A204.1 (cell line): ENCODE measurements around the gene PREX1.

Experiments
- FAIRE-seq: peaks from 2 replicates; lab custom pipeline; 2012; peaks lifted over from hg19 to GRCh38; lab: Jason Lieb, UNC

The PREX1 gene

DNA sequence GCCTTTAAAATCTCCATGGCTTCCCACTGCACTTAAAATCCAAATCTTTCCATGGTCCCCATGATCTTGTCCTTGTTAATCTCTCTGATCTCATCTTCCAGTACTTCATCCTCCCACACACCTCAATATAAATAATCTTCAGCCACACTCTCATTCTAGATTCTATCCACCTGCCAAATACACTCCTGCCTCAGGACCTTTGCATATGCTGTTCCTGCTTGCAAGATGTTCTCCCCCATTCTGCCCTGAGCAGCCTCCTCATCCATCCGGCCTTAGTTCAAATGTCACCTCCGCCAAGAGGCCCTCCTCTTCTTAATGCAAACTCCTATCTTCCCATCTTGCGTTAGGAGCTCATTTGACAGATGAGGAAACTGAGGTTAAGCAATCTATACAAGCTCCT, 77.4 kb downstream of the PREX1 start:
- no peak for FAIRE-seq

GRCh38 chr20:48749437-48749836, 78.4 kb downstream of the PREX1 start:
- no peak for FAIRE-seq

DNA sequence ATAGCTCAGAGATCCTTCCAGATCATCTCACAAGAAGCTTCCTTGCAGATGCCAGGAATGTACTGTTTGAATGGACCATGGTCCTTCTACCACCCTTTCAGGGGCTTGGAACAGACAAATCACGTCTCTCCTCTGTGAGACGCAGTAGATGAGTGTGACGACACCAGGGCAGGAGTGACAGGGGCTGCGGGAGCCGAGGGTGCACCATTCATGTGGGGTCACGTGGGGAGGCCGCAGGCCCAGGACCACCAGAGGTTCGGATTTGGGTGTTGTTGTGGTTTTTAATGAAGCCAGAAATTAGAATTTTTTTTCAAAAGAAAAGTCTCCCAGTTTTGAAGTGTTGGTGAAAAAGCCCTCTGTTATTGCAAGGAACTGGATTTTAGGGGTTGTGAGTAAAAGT, 79.2 kb downstream of the PREX1 start:
- FAIRE-seq: no peak

DNA sequence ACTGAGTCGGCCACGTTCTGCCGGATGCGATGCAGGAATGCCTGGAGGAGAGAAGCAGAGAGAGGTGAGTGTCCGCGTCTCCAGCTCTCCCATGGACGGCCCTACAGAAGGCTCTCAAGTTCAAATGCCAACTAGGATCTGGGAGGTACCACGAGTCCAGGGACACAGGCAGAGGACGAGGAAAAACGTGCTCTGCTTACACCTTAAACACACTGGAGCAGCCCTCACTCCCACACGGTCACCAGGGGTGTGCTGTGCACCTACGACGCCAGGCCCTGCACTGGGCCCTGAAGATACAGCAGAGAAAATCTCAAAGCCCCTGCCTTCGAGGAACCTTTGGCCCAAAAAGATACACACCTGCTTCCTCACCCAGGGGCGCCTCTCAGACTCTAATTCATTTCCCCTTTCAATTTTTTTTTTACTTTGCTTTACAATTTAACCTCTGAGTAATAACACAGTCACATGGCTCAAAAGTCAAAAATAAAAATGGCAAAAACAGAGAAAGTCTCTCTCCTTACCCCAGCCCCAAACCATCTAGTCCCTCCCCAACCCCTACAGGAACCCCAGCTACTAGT, 79.9 kb downstream of the PREX1 start:
- no peak for FAIRE-seq

DNA sequence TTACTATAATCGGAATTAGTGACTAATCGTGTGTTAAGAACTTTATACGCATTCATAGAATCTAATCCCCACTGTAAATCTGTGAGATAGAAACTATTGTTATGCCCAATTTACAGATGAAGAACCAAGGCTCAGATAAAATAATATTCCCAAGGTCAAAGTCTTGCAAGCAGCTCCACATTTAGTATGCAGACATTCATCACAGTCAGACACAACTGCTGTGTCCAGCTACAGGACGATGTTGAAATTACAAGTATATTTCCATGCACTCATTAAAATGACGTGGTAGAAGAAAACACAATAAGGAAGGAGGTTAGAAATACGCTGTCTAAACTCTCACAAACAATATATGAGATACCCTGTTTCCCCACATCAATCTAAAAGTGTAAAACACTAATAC, 82.5 kb downstream of the PREX1 start:
- no peak for FAIRE-seq

GRCh38 chr20:48744515-48744914, 83.3 kb downstream of the PREX1 start:
- FAIRE-seq: no peak

DNA sequence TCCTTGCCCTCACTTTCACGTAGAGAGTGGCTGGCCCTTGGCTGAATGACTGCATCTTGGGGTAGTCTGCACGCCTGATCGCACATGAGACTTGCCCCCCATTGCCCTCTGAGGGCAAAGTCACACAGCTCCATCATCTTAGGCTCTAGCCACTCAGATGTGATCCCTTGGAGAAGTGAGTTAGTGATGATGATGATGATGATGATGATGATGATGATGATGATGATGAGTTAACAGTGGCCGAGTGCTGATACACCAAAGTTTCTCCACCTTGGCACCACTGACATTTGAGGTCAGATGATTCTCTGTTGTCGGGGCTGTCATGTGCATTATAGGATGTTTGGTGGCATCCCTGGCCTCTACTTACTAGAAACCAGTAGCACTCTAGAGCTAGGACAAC, 84.0 kb downstream of the PREX1 start:
- no peak for FAIRE-seq

GRCh38 chr20:48742912-48743680, 84.7 kb downstream of the PREX1 start:
- FAIRE-seq: no peak

DNA sequence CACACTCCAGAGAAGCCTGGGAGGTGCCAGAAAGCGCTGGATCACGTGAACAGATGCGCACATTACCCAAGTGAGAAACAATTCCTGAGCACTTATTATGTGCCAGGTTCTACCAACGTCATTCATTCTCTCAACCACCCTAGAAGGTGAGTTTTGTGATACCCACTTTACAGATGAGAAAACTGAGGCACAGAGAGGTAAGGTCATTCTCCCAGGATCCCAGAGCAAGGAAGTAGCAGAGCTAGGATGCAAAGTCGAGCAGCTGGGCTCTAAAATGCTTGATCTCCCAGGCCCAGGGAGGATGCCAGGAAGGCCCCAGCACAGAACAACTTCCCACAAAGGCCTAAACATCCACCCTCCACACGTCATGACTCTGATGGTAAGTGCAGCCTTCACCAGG, 85.6 kb downstream of the PREX1 start:
- FAIRE-seq: no peak

GRCh38 chr20:48741669-48742068, 86.1 kb downstream of the PREX1 start:
- no peak for FAIRE-seq

DNA sequence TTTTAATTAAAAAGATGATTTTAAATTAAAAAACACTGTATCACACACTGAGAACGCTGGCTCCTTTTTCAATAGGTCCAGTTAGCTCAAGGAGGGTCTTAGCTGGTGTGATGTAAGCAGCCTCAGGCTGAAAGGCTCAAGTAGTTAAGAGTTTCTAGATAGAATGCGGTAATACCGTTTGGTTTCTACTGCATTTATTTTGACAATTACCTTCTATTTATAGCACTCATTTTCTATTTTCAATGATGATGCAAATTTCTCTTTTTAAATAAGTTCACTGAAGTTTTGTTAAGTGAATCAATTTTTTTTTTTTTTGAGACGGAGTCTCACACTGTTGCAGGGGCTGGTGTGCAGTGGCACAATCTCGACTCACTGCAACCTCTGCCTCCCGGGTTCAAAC, 87.1 kb downstream of the PREX1 start:
- FAIRE-seq: no peak

DNA sequence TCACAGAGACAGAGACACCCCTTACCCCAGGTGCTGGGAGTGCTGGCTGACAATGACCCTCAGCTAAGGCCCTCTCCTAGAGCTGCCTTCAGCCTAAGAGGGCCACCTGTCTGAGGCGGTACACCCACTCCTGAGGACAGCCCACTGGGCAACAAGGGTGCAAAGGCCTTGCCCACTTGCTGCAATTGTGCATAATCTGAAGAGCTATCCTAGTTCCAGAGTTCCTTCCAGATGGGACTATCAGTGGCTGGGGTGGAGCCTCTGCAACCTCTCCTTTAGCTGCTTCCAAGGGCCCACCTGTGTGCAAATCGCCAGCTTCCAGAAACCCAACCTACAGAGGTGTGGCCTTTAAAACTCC, 87.5 kb downstream of the PREX1 start:
- no peak for FAIRE-seq

DNA sequence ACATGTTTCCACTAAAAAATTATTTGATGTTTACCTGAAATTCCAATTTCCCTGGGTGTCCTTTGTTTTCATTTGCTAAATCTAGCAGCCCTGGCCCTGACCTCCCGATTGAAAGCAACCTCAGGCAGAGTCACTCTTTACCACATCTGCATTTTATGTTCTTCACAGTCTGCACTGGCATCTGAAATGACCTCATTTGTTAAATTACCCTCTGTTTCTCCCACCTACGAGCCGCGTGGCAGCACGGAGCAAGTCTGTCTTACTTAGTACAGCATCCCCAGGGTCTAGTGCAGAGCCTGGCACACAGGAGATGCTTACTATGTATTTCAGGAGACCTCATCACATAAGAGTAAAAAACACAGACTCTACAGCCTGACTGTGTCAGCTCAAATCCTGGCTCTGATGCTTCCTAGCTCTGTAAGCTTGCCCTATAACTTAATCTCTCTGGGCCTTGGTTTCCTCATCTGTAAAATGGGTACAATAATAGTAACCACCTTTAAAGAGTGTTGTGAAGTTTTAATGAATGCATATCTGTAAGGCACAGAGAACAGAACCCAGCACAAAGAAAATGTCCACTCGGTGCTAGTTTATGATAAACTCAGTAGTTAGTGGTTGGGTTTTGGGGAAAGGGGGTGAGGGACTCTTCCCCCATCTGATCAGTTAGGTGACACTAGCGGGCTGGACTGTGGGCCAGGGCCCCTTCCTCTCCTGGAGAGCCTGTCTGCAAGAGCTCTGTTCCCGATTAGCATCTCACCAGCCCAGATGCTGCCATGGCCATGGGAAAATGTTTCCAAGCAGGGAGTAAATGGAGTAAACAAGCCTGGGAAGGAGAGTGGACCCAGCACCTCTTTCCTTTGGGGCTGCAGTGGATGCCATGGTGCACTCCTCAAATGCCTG, 88.2 kb downstream of the PREX1 start:
- FAIRE-seq: no peak

DNA sequence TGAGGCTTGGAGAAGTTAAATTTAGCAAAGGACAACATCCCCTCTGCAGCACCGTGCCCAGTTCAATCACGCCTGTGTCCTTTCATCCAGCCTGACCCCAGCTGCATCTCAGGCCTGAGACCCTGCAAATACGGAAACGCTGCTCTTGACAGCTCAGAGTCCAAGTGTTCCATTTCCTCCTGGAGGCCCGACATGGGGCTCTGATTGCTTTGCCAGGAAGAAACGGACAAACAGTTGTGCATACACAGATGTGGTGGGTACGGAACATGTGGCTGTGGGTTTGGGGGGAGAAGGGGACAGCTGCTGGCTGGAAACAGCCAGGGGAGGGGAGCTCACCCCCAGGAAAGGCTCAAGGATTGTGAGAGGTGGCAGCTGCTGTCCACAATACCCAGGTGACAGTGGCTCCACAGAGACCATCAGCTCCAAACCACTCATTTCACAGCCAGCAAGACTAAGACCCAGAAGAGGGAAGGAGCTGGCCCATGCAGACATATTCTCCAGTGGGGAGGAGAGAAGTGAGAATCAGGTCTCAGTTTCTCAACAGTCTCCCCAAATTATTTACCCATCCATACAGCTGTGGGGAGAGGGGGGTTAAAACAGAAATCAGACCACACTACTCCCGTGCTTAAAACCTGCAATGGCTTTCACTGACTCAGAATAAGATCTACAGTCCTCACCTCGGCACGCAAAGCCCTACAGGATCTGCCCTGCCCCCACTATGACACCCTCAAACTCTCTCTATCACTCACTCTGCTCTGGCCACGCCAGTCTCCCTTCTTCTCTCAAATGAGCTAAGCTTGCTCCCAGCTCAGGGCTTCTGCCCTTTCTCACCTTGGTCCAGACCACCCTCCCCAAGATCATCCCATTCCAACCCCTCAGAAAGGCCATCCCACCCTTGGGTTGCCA, 89.1 kb downstream of the PREX1 start:
- FAIRE-seq: no peak

- FAIRE-seq: no peak
Observed at GRCh38 chr20:48738094-48738398, 89.8 kb downstream of the PREX1 start.

DNA sequence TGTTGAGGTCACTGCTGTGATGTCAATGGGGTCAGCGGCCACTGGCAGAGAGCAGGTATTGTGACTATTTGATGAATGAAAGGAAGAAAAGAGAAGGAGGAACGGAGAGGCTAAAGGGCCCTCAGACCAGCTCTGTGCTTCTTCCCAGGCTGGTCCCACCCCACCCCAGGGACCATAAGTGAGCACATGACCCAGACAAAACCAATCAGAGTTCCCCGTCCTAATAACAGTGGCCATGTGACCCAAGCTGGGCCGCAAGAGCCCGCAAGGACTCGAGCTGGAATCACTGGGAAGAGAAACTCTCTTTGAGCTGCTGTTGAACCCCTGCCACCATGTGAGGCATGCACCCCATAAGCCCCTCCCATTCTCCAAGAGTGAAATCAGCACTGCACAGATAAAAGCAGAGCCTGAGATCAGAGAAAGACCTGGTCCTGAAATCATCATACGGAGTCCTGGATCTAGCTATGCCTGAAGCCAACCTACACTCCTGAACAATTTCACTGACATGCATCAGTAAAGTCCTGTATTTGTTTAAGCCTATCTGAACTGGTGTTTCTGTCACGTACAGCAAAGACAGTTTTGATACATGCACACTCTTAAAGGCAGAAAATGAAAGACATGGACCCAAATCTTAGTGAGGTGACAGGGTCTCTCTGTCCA, 90.2 kb downstream of the PREX1 start:
- no peak for FAIRE-seq

DNA sequence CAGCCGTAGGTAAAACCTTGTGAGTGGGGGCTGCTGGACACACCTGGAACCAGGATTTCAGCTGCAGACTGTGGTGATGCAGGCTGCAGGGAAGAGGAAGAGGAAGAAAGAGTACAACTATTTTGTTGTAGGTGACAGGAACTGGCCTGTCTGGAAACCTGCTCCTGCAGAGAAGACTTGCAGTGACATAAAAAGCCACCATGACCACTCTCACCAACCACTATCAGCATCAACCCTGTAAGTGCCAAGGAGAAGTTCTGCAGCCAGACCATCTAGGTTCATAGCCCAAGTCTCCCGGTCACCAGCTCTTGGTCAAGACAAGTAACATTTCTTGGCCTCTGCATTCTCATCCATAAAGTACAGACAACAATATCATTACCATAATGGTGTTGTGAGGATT, 91.2 kb downstream of the PREX1 start:
- no peak for FAIRE-seq

- FAIRE-seq: no peak
Observed at GRCh38 chr20:48736231-48736630, 91.6 kb downstream of the PREX1 start.

DNA sequence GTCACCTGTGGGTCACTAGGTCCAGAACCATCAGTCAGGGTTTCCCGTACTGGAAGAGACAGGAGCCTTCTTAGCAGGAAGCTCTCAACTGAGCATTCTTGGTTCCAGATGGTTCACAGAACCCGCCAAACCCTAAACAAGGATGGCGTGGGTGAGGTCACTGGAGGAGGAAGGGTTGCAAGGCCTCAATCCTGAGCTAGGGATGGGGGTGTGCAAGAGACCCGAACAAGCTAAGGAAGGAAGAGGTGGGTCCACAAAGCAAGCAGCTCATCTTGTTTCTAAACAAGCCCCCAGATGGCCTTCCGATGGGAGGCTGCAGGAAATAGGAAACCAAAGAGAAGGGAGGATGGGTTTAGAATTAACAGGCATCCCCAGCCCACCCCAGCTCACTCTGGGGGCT, 92.7 kb downstream of the PREX1 start:
- no peak for FAIRE-seq

- no peak for FAIRE-seq
Observed at GRCh38 chr20:48734104-48734749, 93.6 kb downstream of the PREX1 start.

DNA sequence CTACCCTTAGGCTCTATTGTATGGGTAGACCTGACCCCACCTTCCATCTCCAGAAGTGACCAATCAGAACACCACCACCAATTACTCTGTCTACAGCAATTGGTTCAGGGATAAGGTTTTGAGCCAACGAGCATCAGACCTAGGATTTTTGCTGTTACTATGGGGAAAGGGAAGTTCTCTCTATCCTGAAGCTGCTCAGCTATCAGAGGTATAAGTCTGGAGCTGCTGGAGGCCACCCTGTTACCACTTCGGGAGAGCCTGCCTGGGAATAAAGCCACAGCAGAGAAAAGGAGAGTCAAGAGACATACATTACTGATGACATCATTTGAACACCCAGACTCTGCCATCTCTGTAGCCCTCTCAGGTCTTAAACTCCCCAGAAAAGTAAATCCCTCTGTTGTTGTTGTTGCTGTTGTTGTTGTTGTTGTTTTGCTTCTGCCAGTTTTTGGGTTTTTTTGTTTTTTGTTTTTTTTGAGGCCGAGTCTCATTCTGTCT, 94.5 kb downstream of the PREX1 start:
- FAIRE-seq: no peak
